Left lobe of liver (tissue), 2 donors: Measurements from ENCODE around the gene COBLL1. TPM values are rescaled to one million over a fixed set of nuclear protein-coding genes. Genes with fewer than 3 reads are reported as not detected.
"Not testable (repeated sequence)": the region's sequence is repeated elsewhere in the genome, so short reads cannot be mapped to it uniquely, and the experiment has no call there.

ENCODE experiments used
- ATAC-seq: fragments of 200-7000 bp; cut with Tn5 transposase; one replicate; pipeline ENCODE4 v1.9.1; 2020; ENCODE audit warnings: mild to moderate bottlenecking, moderate library complexity
- DNase-seq: peaks from one replicate; pipeline ENCODE4 v3.0.0-alpha.2; 2020; ENCODE audit warnings: low spot score
- total RNA-seq: library from RNA; stranded (reverse); gene quantifications from one replicate; pipeline ENCODE4 v1.2.1, GENCODE V29; 2021
- donor health status: DM: no; HTN: no; CAD: no; lungs with moderate emphysema.
- donor health status: DM: no; HTN: yes; CAD: no.

COBLL1 gene, protein sequence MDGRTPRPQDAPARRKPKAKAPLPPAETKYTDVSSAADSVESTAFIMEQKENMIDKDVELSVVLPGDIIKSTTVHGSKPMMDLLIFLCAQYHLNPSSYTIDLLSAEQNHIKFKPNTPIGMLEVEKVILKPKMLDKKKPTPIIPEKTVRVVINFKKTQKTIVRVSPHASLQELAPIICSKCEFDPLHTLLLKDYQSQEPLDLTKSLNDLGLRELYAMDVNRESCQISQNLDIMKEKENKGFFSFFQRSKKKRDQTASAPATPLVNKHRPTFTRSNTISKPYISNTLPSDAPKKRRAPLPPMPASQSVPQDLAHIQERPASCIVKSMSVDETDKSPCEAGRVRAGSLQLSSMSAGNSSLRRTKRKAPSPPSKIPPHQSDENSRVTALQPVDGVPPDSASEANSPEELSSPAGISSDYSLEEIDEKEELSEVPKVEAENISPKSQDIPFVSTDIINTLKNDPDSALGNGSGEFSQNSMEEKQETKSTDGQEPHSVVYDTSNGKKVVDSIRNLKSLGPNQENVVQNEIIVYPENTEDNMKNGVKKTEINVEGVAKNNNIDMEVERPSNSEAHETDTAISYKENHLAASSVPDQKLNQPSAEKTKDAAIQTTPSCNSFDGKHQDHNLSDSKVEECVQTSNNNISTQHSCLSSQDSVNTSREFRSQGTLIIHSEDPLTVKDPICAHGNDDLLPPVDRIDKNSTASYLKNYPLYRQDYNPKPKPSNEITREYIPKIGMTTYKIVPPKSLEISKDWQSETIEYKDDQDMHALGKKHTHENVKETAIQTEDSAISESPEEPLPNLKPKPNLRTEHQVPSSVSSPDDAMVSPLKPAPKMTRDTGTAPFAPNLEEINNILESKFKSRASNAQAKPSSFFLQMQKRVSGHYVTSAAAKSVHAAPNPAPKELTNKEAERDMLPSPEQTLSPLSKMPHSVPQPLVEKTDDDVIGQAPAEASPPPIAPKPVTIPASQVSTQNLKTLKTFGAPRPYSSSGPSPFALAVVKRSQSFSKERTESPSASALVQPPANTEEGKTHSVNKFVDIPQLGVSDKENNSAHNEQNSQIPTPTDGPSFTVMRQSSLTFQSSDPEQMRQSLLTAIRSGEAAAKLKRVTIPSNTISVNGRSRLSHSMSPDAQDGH
- total RNA-seq: 75.0 TPM

DNA sequence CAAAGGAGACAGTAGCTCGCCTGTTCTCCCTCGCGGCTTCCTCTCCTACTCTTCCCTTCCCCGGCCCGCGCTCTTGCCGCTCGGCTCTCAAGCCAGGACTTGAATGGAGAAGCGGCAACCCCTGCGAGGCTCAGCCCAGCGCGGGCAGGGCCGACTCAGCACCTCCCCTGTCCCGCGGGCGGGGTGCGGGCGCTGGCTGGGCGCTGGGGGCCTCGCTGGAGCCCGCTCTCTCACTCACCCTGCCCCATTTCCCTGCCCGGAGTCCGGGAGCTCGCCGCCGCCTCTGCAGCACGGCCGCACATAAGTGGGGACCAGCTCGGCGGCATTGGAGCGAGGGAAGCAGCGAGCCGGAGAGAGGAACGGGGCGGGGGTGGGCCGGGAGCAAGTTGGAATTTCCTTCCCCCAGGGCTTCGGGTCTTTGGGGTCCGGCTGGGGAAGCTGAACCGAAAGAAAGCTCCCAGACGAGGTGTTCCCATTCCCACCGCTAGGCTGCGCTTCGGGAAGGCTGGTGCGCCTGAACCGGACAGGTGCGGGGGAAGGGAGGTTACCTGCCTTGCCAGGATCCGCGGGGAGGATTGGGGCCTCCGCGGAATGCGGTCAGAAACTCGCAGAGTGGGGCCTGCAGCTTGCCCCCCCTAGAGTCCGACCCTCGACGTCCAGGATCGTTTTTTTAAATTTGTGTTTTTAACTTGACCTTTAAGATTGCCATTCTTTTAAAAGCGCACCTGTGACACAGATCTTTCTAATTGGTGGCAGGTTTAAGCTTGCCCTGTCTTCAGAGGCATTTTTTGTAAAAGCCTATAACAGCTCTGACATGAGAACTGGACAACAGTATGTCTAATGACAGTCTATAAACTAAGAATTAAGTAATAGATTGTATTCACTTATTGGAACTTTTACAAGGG, at the start of gene COBLL1:
Gene COBLL1, minus strand, starts transcription at position 105 of the 905 bp plus-strand sequence. CDS start 627 bp downstream, outside the sequence.
- ATAC-seq (peak; percentile 74), DNase-seq (peak; percentile 89)

DNA sequence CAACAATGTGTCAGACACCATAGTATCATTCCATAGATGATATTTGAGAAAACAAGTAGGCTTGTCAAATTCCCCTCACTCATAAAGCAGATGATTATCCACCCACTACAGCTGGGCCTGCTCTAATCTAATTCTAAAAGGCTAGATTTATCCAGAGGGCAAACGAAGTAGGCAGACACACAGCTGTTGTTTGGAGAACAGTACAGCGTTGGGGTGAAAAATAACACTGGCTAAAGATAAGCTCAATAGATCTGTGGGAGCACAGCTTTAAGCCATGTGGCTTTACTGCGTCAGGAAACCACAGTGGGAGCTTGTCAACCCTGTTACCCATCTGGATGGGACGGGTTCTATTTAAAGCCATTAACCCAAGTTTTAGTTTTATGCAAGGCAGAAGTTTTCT, 48.9 kb upstream of the COBLL1 start:
- no peak for ATAC-seq
- DNase-seq: no peak

DNA sequence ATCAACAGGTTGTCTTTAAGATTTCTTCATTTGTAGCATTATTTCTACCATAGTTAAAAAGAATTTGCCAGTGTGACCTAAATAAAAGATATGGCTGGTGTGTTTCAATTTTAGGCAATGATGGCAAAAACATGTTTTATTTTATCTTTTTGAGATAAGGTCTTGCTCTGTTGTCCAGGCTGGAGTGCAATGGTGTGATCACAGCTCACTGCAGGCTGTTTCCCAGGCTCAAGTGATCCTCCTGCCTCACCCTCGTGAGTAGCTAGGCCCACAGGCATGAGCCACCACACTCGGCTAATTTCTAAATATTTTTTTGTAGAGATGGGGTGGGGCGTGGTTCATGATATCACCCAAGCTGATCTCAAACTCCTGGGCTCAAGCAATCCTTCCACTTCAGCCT, 47.0 kb upstream of the COBLL1 start:
- DNase-seq (no peak), ATAC-seq (no peak)

DNA sequence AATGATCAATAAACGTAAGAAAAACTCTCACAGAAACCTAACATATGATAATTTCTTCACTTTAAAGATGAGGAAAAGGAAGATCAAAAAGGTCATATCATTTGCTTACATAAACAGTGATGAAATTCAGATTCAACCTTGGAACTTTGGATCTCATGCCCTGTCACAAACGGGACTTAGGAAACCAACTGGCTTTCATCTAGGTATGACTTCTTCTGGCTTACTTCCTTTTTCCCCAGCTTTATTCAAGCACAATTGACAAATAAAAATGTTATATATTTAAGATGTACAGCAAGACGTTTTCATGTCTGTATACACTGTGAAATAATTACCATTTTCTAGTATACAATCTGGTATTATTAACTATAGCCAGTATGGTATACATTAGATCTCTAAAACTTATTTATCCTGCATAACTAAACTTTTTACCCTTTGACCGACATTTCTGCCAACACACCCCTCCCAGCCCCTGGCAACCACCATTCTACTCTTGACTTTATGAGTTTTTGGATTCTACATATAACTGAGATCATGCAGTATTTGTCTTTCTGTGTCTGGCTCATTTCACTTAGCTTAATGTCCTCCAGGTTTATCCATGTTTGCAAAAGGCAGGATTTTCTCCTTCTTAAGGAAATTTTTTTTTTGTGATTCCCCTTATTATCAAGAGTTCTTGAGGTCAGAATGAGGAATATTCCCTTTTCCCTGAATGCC, 46.0 kb upstream of the COBLL1 start:
- ATAC-seq: peak; percentile 86

DNA sequence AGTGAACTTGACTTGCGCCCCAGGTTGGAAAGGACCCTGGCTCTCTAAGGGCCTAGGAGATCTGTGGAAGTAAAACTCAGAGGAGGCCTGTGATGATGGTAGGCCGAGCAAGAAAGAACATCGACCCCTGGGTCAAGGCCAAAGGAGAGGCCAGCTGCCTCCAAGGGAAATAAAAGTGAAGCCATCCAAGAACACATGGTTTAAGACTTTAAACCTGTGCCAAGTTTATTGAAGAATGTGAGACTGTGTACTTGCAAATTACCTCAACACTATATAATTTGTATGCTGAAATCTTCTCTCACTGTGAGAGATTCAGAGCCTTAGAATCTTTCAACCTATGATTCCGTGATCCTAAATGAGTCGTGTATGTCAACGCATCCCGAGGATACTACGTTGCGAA, 40.7 kb upstream of the COBLL1 start:
- no peak for DNase-seq
- no peak for ATAC-seq

More for the DNA sequence above, 46.0 kb upstream of the COBLL1 start:
- DNase-seq: peak; percentile 64

DNA sequence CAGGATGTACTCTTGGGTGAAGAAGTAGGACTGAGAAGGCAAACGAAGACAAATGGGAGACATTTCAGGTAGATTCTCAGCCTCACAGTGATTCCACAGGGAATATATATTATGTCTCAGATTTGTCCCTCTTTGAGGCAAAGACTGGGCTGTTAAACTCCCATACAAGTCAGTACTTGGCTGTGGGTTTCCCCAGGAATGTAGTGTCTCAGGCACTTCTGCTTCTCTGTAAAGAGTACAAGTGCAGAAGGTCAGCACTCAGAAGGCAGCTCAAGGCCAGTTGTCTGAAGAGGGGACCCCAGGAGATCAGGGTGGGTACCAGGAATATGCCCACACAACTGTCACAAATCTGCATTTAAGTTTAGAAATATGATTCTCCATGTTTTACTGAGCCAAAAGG, 39.9 kb upstream of the COBLL1 start:
- no peak for ATAC-seq
- DNase-seq: no peak

DNA sequence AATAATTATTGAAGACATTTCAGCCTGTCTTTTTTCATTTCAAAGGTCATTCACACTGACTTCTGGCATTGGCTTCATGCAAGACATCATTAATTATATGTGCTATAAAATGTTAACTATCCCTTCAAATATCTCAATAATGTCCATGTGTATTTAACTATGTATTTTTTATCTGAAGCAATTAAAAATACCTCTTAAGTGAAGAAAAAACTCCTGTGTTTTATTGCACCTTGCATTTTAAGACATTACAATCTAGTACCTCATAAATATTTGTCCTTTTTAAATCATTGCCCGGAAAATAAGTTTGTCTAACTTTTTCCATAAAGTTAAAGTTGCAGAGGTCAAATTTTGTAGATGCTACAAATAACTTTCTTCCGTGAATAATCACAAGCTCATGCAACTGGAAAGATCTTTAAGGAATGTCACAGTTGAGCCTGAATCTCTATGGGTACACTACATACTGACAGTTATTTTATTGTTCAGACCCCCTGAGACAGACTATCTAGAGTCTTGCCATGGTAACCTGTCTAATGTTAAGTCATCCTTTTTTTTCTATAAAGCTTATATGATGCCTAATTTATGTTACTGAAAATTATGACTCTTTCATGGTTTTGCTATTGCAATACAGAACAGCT, 38.4 kb upstream of the COBLL1 start:
- DNase-seq (no peak), ATAC-seq (no peak)

DNA sequence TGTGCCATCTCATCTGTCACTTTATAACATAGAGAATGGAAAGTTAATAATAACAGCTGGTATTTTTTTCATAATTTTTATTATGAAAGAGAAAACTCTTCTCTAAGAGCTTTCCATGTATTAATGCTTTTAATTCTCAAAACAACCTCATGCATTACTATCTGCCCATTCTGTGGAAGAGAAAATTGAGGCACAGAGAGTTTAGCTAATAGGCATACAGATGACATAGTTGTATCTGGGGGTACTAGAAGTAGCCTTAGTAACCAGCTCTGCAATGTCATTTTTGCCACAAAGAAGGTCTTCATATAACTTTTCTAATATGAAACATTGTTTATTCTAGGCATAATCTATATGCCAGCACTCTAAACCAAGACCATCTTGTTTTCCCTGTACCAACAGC, 36.3 kb upstream of the COBLL1 start:
- ATAC-seq: no peak
- no peak for DNase-seq

DNA sequence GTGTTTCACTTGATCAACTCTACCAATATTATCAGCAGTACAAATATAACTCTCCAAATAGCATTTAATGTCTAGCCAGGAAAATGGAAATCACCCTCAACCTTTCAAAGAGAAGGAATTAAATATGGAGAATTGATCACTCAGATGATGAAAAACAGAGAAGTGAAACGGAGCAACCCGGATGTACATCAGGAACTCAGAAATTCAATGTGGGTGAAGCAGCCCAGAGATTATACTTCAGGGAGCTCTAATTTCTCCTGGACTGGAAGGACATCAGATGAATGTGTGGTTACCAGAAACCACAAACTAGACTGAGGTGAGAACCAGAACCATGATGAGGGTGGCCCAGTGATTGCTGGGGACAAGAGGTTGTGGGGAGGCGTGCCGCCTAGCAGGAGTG, 35.5 kb upstream of the COBLL1 start:
- no peak for ATAC-seq
- DNase-seq: no peak

DNA sequence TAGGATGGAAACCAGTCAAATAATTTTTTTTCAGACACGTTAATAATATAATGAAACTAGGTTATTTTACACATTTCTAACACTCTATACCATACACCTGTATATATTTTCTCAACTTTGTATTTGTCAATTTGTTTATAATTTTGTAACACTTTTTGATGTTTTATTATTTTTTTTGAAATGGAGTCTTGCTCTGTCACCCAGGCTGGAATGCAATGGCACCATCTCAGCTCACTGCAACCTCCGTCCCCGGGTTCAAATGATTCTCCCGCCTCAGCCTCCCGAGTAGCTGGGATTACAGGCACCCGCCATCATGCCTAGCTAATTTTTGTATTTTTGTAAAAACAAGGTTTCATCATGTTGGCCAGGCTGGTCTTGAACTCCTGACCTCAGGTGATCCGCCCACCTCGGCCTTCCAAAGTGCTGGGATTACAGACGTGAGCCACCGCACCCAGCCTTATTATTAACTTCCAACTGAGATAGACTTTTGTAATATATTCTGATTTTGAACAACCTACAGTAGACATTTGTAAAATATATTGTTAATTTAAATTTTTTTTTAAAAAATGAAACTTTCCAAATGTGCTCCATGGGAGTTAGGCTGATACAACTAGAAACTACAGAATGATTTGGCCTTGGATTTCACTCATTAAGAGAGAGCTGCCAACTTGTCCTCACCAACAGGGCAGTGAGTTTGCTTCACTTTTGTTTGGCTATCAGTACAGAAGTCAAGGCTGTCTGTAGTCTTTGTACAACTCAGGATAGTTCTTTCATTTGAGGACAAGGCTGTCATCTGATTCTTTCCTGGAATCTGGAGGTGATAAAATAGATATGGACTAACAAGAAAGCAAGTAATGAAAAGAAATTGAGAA, 33.9 kb upstream of the COBLL1 start:
- ATAC-seq (peak; percentile 69), DNase-seq (peak; percentile 64)

DNA sequence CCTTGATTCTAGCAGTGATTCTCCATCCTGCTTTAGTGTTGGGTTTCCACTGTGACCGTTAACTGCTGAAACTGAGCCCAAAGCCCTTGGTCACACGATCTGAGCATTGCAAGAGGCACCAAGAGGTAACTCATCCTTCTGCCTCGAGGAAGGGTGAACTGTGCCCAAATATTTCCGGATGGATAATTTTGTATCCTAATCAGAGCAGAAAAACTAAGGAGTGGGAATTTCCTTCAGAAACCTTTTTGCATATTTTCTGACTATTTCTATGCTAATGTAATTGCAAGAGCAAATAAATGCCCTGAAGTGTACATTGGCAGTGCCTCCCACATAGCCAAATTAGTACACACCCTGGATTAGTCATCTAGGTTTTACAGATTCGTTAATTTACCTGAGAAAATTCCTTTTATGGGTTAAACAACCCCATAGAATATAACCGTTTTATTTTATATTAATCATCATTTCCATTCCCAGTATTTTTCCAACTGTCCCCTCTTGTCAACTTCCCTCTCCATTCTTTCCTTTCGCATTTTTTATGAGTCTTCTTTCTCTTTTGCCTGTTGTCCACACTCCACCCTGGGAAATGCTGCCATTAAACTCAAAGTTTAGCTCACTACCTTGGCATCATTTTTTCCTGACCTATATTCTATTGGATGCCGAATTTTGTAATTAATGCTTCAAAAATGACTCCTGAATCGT, 31.7 kb upstream of the COBLL1 start:
- ATAC-seq (peak; percentile 29), DNase-seq (no peak)

DNA sequence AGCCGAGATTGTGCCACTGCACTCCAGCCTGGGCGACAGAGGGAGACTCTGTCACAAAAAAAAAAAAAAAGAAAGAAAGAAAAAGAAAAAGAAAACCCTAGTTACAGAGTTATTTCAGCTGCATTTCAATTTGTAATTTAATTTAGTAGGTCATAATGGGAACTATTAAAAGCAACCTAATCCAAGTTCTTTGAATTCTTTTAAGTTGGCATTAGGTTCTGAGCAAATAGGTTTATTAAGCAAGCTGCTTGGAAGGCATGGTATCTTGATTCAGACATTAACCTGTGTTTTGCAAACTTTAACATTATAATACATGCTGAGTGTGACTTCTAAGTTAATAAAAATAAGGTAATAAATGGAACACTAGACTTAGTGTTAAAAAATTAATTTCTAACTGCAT, 29.8 kb upstream of the COBLL1 start:
- ATAC-seq (peak; percentile 47), DNase-seq (no peak)

DNA sequence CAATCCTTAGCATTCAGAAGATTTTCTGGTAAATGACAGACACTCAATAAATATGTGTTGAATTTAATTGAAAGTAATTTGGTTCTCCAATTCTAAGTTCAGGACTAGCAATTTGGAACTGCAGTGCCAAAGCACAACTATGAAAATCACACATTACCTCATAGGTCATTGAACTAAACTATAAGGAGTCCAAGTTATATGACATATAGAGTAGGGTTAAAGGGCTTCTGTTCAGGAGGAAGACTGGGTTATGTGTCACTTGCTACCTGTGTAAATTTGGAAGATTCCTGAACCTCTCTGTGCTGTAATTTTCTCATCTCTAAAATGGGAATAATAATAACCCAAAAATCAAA, 27.8 kb upstream of the COBLL1 start:
- DNase-seq (no peak), ATAC-seq (peak; percentile 27)

DNA sequence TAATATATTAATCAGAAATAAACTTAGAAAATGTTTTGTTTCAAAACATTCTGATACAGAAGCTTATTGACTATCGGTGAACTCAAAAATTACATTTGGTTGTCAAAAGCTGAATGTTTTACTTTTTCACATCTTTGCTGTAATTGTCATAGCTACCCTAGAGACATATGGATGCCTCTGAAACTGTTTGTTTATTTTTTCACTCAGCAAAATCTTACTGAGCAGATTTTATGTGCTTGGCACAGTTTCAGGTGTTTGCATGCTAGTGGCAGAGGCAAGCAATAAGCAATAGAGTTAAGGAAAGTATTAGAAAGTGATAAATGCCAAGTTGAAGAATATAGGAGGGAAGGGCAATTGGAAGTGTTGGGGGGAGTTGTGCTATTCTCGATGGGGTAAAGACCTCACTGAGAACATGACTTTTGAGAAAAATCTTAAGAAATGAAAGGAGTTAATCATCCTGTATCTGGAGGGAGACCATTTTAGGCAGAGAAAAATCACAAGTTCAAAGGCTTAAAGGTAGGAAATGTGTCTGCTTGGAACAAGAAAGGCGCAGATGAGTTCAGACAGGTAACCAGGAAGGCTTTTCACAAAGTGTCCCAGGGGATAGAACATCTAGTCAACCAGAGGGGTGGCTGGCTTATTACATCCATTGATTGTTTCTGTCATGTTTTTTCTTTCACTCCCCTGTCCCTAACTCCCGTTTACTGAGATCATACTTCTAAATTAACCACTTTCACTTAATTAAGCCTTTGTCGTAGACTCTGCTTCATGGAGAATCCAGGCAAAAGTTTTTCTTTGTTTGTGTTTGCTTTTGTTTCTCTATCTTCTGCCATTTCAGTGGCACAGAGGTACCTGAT, 27.2 kb upstream of the COBLL1 start:
- DNase-seq: no peak
- ATAC-seq: peak; percentile 56

DNA sequence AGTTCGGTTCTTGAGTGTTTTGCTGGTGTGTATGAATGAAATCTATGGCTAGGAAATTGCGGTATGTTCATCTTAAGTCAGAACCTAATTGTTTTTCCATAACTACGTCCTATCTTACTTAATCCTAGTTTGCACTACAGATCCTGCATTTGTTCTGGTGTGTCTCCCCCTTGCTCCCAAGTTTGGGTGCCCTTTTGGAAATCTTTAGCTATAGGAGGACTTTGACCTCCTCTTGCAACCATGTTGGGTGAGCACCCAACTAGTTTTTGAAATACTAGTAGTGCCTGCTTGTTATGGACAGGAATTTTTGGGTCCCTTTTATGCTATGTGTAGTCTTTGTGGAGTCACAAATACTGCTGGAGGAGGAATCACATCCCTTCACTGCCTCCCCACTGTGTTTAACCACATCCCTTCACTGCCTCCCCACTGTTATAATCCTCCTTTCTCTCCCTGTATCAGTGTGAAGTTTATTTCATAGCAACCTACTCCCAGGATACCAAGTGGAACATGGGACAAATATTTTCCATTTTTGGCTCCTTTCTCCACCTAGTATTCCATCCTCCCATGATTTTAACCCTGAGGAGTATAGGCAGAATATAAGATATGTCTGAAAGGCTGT, 26.3 kb upstream of the COBLL1 start:
- DNase-seq (no peak), ATAC-seq (peak; percentile 11)

DNA sequence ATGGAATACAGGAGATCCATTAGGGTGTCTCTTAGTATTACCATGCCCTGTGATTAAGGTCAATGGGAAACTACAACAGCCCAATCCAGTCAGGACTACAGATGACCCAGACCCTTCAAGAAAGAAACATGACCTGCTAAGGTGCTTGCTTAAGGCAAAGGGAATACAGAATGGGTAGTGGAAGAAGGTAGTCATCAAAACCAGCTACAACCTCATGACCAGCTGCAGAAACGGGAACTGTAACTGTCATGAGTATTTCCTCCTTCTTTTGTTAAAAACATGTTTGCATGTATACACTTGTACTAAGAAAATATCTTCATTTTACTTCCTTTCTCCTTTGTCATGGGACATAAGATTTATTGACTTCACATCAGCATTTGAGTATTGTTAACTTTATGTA, 24.8 kb upstream of the COBLL1 start:
- ATAC-seq, DNase-seq: not testable (repeated sequence)
